Diencephalon (tissue), 1 donor: Measurements from ENCODE around the gene UGT2B15. TPM values are rescaled to one million over a fixed set of nuclear protein-coding genes. Genes with fewer than 3 reads are reported as not detected.

ENCODE experiments used
- total RNA-seq: library from RNA; depleted of rRNA; stranded (reverse); fragments of >200 nt; gene quantifications from one replicate; pipeline ENCODE4 v1.2.3, GENCODE V29; 2014

Gene UGT2B15
- not detected for total RNA-seq

DNA sequence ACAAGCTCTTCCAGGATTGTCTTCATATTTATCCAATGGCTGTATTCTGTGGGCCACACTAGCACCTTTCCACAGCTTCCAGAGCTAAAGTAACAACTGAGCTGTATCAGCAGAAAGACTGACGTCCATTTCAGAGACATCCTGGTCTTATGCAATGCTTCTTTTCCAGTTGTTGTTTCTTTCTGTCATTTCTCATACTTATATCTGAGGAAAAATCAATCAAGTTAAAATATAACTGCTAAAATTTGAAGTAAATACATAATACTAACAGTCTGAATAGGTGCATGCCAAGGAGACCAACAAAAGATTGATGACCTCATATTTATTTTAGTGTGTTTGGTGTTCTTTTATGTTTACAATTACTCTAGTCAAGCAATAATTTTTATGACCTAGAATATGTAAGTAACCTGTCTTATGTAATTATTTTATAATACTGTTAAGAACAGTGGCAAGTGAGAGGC is at the start of gene UGT2B15:
Gene UGT2B15, minus strand, starts transcription at position 174 of the 461 bp plus-strand sequence. Its CDS starts 34 bp downstream, at position 140.

Other genes starting within 250 kb of the UGT2B15 start
- not detected for gene TMPRSS11E, start 223.2 kb downstream of the UGT2B15 start, total RNA-seq
- gene UGT2B17, start 94.3 kb downstream of the UGT2B15 start, total RNA-seq = not detected
- not detected for gene UGT2B10, start 145.3 kb upstream of the UGT2B15 start, total RNA-seq